HG02884 (cell line): ENCODE results near the gene SH3RF3.

Source experiments
- ATAC-seq: cut with Tn5 transposase; IDR thresholded peaks from one replicate; pipeline ENCODE4 v1.9.1; 2021; ENCODE audit warnings: mild to moderate bottlenecking, moderate library complexity; ENCODE audit not compliant: unreplicated experiment

Gene SH3RF3

GRCh38 chr2:109345091-109345490, 216.1 kb downstream of the SH3RF3 start:
- no peak for ATAC-seq

GRCh38 chr2:109345653-109346480, 216.9 kb downstream of the SH3RF3 start:
- no peak for ATAC-seq

- no peak for ATAC-seq
These were observed 217.7 kb downstream of the SH3RF3 start for GRCh38 chr2:109346601-109347228.

DNA sequence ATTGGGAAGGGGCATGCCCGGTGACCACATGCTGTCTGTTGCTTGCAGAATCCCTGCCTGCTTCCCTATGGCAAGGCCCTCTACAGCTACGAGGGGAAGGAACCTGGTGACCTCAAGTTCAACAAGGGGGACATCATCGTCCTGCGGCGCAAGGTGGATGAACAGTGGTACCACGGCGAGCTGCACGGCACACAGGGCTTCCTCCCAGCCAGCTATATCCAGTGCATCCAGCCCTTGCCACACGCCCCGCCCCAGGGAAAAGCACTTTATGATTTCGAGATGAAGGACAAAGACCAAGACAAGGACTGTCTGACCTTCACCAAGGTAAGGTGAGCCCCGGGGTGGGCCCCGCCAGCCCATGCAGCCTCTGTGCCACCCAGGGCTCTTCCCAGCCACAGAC, 218.6 kb downstream of the SH3RF3 start:
- ATAC-seq, result no peak

DNA sequence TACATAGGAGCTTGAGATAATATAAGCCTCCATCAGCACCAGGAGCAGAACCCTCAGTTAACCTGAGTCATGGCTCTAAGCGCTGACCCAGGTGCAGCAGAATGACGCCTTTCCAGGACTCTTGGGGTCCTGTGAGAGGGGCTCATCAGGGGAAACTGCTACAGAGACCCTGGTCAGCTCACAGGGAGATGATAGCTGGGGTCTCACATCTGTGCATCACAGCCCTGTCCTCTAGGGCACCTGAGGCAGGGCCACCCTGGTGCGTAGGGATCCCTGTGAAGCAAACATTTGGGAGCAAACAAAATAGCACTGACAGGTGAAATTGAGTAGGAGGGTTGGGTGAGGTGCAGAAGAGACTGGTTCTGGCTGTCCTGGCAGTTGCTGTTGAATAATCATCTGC, 219.2 kb downstream of the SH3RF3 start:
- ATAC-seq, result no peak

- no peak for ATAC-seq
These were observed 219.9 kb downstream of the SH3RF3 start for GRCh38 chr2:109348671-109349502.

DNA sequence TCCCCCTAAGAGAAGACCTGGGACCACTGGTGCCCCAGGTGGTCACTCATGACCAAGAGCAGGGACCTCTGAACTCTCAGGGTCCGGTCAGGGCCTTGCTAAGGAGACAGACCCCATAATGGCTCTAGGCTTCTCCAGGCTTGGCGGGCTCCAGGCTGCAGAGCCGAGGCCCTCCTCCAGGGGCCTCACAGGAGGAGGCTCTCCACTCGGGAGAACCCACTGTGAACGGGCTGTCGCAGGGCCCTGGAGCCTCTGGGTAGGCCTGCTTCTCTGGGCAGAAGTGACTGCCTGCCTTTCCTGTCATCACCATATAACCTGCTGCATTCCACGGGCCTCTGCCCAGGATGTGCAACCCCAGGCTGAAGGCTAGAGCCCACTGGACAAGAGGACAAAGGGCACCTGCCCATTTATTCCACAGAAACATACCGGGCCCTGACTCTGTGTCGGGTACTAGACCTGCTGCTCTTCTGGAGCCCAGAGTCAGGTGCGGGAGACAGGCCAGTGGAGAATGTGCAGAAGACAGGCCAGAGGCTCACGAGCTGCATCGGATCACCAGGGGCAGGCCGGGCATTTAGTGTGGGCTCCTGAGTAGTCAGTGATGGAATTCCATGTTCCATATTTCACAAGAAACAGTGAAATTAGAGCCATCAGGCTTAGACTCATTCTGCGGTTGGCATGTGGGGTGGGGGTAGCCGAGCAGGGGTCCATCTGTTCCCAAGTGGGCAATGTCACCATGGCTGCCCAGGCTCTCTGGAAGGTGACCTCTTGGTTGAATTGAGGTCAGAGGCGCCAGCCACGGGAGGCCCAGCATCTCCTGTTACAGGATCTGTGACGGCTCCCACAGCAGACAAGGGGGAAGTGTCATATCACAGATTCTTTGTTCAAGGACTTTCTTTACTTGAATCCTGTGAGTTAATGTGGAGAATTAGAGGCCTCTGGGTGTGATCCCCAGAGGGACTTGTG, 220.8 kb downstream of the SH3RF3 start:
- ATAC-seq, result no peak

GRCh38 chr2:109350526-109350925, 221.5 kb downstream of the SH3RF3 start:
- ATAC-seq, result no peak

GRCh38 chr2:109351164-109351756, 222.3 kb downstream of the SH3RF3 start:
- ATAC-seq, result no peak

- ATAC-seq, result no peak
These were observed 223.3 kb downstream of the SH3RF3 start for GRCh38 chr2:109352056-109352897.

DNA sequence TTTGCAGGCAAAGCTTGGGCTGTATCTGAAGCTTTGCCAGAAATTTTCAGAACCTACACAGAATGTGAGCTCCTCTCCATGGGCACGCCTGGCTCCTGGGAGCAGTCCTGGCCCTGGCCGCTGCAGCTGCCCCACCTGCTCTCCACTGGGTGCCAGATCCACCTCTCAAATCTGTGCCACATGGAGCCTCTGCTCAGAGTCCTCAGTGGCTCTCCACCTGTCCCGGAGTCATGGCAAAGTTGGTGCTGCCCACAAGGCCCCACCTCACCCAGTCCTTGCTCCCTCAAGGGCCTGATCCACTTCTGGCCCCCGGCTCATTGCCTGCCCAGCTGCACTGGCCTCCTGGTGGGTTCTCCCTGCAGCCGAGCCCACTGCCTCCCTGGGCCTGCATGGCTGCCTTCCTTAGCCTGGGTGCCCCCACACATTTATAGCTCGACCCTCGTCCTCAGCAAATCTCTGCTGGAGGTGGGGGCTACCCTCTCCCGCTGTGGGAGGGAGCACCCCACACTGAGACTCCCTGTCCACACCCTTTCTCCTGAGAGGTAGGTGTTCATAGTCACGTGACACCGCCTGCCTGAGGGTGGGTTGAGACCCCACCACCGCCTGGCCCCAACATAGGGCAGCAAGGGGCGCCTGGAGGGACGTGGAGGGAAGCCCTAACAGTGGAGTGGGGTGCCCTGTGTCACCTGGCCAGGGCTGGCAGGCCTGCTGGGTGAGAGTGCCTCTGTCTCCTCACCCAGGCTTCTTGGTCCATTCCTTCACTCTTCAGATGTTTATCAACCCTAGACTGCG, 224.1 kb downstream of the SH3RF3 start:
- no peak for ATAC-seq

- ATAC-seq, result no peak
These were observed 225.1 kb downstream of the SH3RF3 start for GRCh38 chr2:109353806-109354745.

DNA sequence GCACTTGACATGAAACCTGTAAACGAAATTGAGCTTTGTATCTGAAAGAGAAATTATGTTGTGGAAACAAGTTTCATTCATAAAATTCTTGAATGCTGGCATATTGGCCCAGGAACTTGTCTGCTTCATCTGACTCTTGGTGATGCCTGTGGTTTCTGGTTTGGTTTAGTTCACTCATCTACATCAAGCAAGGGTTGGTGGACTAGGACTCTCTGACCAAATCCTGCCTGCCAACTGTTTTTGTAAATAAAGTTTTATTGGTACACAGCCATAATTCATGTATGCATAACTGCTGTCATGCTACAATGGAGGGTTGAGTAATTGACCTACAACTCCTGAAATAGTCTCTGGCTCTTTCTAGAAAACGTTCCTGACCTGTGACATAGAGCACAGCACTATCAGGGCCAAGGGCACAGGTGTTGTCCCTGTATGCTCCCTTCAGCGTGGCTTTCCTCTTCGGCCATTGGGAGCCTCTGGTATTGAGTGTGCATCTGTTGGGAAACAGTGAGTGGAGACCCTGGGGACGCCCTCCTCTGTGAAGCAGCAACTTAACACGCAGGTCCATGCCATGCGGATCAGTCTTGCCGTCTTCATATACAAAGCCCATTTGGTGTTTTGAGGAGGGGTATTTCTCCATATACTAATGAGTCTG, 226.3 kb downstream of the SH3RF3 start:
- no peak for ATAC-seq

DNA sequence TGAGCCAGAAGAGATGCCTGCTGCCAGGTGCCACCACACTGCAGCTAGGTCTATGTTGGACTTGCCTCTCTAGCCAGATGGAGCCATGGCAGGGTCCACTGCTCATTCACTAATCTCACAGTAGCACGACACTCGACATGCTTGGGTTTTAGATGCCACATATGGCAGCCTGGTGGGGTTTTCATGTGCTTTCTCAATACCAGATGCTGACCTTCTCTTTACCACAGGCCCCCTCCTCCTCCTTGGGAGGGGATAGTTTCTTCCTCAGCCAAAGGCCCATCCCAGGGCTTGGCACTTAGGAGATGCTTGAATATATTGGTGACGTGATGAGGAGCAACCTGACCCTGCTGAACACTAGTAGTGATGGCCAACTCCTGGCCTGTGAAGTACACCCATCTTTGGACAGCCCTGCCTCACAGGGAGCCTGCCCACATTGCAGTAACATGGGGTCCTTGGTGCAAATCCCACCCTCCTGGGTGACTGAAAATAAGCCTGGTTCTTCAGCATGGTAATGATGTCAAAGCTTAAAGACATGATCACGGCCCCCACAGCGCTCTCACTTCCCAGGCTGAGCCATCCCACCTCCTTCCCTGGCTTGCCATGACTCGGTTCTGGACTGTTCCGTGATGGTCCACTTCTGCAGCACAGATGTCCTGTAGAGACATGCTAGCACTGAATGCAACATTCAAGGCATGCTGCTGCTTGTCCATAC, 227.5 kb downstream of the SH3RF3 start:
- no peak for ATAC-seq

GRCh38 chr2:109364217-109364616, 235.2 kb downstream of the SH3RF3 start:
- ATAC-seq, result no peak

- no peak for ATAC-seq
These were observed 236.1 kb downstream of the SH3RF3 start for GRCh38 chr2:109365131-109365530.
